ENCODE data around the gene TP63. TPM values are rescaled to one million over a fixed set of nuclear protein-coding genes. Genes with fewer than 3 reads are reported as not detected.
"Not testable (repeated sequence)": the region's sequence is repeated elsewhere in the genome, so short reads cannot be mapped to it uniquely, and the experiment has no call there.

TP63 gene
- total RNA-seq, 2 donors from 2014 or later, result 0.24 to 0.30 TPM

DNA sequence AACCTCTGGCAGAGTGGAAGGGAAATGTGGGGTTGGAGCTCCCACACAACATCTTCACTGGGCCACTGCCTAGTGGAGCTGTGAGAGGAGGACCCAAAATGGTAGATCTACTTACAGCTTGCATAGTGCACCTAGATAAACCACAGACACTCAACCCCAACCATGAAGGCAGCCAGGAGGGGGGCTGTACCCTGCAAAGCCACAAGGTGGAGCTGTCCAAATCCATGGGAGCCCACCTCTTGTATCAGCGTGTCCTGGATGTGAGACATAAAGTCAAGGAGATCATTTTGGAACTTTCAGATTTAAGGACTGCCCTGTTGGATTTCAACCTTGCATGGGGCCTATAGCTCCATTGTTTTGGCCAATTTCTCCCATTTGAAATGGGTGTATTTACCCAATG is 20.9 kb downstream of the TP63 start:
- TF ChIP-seq, protein P1, sequence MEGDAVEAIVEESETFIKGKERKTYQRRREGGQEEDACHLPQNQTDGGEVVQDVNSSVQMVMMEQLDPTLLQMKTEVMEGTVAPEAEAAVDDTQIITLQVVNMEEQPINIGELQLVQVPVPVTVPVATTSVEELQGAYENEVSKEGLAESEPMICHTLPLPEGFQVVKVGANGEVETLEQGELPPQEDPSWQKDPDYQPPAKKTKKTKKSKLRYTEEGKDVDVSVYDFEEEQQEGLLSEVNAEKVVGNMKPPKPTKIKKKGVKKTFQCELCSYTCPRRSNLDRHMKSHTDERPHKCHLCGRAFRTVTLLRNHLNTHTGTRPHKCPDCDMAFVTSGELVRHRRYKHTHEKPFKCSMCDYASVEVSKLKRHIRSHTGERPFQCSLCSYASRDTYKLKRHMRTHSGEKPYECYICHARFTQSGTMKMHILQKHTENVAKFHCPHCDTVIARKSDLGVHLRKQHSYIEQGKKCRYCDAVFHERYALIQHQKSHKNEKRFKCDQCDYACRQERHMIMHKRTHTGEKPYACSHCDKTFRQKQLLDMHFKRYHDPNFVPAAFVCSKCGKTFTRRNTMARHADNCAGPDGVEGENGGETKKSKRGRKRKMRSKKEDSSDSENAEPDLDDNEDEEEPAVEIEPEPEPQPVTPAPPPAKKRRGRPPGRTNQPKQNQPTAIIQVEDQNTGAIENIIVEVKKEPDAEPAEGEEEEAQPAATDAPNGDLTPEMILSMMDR (IDR thresholded peaks at IDR 0.05), result no peak
- H3K9me3 ChIP-seq, result peaks cover 0 to 13% of the 10 kb centered on the region in 2 donors
- H3K27ac ChIP-seq, result no peak overlapping the region

DNA sequence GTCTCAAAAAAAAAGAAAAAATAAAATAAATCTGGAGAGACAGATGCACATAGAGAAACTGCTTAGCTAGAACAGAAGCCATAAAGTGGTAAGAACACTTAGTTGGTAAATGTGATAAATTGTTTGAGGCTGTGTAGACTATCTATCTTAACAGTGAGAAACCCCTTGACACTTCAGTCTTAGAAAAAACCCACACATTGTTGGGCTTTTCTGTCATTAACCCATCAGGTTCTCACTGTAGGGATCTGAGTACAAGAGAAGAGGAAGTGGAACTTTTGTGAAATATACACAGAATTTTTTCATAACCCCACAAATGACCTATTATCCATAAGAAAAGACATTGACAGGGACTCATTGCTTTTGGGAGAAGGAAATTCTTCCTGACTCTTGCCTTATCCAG is 24.4 kb downstream of the TP63 start:
- no peak for DNase-seq (ENCODE audit: low spot score)

More for the DNA sequence above, 20.9 kb downstream of the TP63 start:
- Histone ChIP-seq H3K4me3 (no peak overlapping the region), H3K27me3 (no peaks in the 10 kb centered on the region), H3K4me1 (no peaks in the 10 kb centered on the region), H3K36me3 (no peaks in the 10 kb centered on the region)
- DNase-seq (ENCODE audit: low spot score), result no peak

DNA sequence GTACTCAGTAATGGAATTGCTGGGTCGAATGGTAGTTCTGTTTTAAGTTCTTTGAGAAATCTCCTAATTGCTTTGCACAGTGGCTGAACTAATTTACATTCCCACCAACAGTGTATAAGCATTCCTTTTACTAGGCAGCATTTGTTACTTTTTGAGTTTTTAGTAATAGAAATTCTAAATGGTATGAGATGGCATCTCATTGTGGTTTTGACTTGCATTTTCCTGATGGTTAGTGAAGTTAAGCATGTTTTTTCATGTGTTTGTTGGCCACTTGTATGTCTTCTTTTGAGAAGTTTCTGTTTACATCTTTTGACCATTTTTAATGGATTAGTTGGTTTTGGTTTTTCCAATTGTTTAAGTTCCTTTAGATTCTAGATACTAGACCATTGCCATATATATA is 28.4 kb downstream of the TP63 start:
- H3K27me3 ChIP-seq, result no peaks in the 10 kb centered on the region
- TF ChIP-seq, protein P1 (IDR thresholded peaks at IDR 0.05), result no peak

More for the DNA sequence above, 24.4 kb downstream of the TP63 start:
- no peak overlapping the region for H3K27ac ChIP-seq
- no peaks in the 10 kb centered on the region for H3K36me3 ChIP-seq
- peaks cover 0 to 17% of the 10 kb centered on the region in 2 donors for H3K9me3 ChIP-seq
- no peak overlapping the region for H3K4me3 ChIP-seq
- H3K27me3 ChIP-seq, result no peaks in the 10 kb centered on the region
- TF ChIP-seq, protein P1 (IDR thresholded peaks at IDR 0.05), result no peak
- no peaks in the 10 kb centered on the region for H3K4me1 ChIP-seq

DNA sequence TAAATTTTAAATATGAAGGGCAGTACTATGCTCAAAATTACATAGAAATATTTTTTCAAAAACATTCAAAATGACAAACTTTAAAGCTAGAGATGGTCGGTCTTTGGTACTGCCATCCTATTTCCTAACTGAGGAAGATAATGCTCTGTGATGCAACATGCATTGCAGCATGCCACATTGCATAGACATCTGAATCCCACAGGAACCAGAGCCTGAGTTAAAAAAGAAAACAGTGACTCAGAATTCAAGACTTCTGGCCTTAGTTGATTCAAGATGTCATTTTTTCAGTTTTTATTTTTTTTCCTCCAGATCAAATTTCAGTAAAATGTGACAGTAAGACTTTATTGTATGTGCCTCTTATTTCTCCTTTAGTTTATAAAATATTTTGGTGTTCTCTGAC is 33.1 kb downstream of the TP63 start:
- H3K27me3 ChIP-seq, result no peaks in the 10 kb centered on the region
- no peaks in the 10 kb centered on the region for H3K9me3 ChIP-seq
- H3K4me3 ChIP-seq, result no peak overlapping the region
- TF ChIP-seq, protein P1 (IDR thresholded peaks at IDR 0.05), result no peak
- no peak overlapping the region for H3K27ac ChIP-seq
- no peaks in the 10 kb centered on the region for H3K36me3 ChIP-seq
- H3K4me1 ChIP-seq, result no peaks in the 10 kb centered on the region
- DNase-seq (ENCODE audit: low spot score), result no peak

More for the DNA sequence above, 28.4 kb downstream of the TP63 start:
- no peak for DNase-seq (ENCODE audit: low spot score)
- Histone ChIP-seq H3K4me3 (no peak overlapping the region), H3K27ac (no peak overlapping the region), H3K36me3 (no peaks in the 10 kb centered on the region), H3K4me1 (no peaks in the 10 kb centered on the region), H3K9me3 (peaks cover 0 to 17% of the 10 kb centered on the region in 2 donors)

DNA sequence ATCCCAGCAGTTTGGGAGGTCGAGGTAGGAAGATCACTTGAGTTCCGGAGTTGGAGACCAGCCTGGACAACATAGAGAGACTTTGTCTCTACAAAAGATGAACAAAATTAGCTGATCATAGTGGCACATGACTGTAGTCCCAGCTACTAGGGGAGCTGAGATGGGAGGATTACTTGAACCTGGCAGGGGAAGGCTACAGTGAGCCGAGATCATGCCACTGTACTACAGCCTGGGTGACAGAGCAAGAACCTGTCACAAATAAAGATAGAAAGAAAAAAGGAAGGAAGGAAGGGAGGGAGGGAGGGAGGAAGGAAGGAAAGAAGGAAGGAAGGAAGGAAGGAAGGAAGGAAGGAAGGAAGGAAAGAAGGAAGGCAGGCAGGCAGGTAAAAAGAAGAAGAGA is 41.2 kb downstream of the TP63 start:
- not testable (repeated sequence) for H3K4me3 ChIP-seq; H3K27ac ChIP-seq; H3K4me1 ChIP-seq; H3K9me3 ChIP-seq; DNase-seq (ENCODE audit: low spot score); H3K27me3 ChIP-seq; H3K36me3 ChIP-seq

DNA sequence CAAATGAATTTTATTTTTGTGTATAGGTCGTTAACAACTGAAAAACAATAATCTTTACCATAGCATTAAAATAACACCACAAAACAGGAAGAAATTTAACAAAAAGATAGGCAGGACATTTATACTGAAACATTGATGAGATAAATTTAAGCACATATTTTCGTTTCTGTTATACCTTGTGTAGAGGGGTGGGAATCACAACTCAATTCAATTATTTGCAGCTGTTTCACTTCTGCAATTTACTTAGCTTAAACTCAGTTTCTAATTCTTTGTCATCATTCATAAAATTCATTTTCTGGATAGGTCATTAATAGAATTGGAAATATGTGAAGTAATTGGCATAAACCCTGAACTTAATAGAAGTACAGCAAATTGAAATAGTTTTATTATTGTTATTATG is 42.3 kb downstream of the TP63 start:
- no peak overlapping the region for H3K27ac ChIP-seq
- DNase-seq (ENCODE audit: low spot score), result no peak
- TF ChIP-seq, protein P1 (IDR thresholded peaks at IDR 0.05), result no peak

More for the DNA sequence above, 42.3 kb downstream of the TP63 start:
- Histone ChIP-seq H3K36me3 (no peaks in the 10 kb centered on the region), H3K4me3 (no peak overlapping the region), H3K4me1 (no peaks in the 10 kb centered on the region), H3K27me3 (no peaks in the 10 kb centered on the region), H3K9me3 (peaks cover 0 to 5% of the 10 kb centered on the region in 2 donors)
